Measurements from ENCODE around the gene UNC119B.

GRCh38 chr12:120725151-120725658 lies 14.9 kb downstream of the UNC119B start:
- TF ChIP-seq, protein P1, sequence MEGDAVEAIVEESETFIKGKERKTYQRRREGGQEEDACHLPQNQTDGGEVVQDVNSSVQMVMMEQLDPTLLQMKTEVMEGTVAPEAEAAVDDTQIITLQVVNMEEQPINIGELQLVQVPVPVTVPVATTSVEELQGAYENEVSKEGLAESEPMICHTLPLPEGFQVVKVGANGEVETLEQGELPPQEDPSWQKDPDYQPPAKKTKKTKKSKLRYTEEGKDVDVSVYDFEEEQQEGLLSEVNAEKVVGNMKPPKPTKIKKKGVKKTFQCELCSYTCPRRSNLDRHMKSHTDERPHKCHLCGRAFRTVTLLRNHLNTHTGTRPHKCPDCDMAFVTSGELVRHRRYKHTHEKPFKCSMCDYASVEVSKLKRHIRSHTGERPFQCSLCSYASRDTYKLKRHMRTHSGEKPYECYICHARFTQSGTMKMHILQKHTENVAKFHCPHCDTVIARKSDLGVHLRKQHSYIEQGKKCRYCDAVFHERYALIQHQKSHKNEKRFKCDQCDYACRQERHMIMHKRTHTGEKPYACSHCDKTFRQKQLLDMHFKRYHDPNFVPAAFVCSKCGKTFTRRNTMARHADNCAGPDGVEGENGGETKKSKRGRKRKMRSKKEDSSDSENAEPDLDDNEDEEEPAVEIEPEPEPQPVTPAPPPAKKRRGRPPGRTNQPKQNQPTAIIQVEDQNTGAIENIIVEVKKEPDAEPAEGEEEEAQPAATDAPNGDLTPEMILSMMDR (conservative IDR thresholded peaks at IDR 0.05; ENCODE audit: low read depth, low read length), result no peak
- TF ChIP-seq EZH2 (IDR thresholded peaks at IDR 0.05; ENCODE audit: borderline replicate concordance, low read depth, low read length, poor library complexity, severe bottlenecking), result no peak

Data from A673 (cell line).